HG03469 (cell line): ENCODE results near the gene FAM107B.
"Not testable (repeated sequence)": the region's sequence is repeated elsewhere in the genome, so short reads cannot be mapped to it uniquely, and the experiment has no call there.

Experiments
- ATAC-seq: cut with Tn5 transposase; IDR thresholded peaks from one replicate; pipeline ENCODE4 v1.9.1; 2021; ENCODE audit warnings: mild to moderate bottlenecking, moderate library complexity, moderate number of reproducible peaks; ENCODE audit not compliant: unreplicated experiment

Gene FAM107B

GRCh38 chr10:14696821-14697220 lies 77.9 kb downstream of the FAM107B start:
- ATAC-seq = no peak

GRCh38 chr10:14695847-14696480 lies 78.7 kb downstream of the FAM107B start:
- ATAC-seq = no peak

- no peak for ATAC-seq
Observed at GRCh38 chr10:14693891-14694290, 80.8 kb downstream of the FAM107B start.

- no peak for ATAC-seq
Observed at GRCh38 chr10:14692344-14693076, 82.2 kb downstream of the FAM107B start.

GRCh38 chr10:14691359-14691758 lies 83.3 kb downstream of the FAM107B start:
- no peak for ATAC-seq

- ATAC-seq = no peak
Observed at GRCh38 chr10:14688606-14689005, 86.1 kb downstream of the FAM107B start.

GRCh38 chr10:14688189-14688588 lies 86.5 kb downstream of the FAM107B start:
- not testable (repeated sequence) for ATAC-seq

- ATAC-seq = no peak
Observed at GRCh38 chr10:14687340-14687739, 87.4 kb downstream of the FAM107B start.

GRCh38 chr10:14686356-14686755 lies 88.3 kb downstream of the FAM107B start:
- ATAC-seq = no peak

GRCh38 chr10:14684354-14684753 lies 90.3 kb downstream of the FAM107B start:
- ATAC-seq = no peak

- ATAC-seq = no peak
Observed at GRCh38 chr10:14683256-14683655, 91.4 kb downstream of the FAM107B start.

GRCh38 chr10:14681802-14682201 lies 92.9 kb downstream of the FAM107B start:
- ATAC-seq = no peak

GRCh38 chr10:14681305-14681704 lies 93.4 kb downstream of the FAM107B start:
- ATAC-seq = no peak

GRCh38 chr10:14678637-14679036 lies 96.1 kb downstream of the FAM107B start:
- no peak for ATAC-seq

- ATAC-seq = no peak
Observed at GRCh38 chr10:14676732-14677131, 98.0 kb downstream of the FAM107B start.

GRCh38 chr10:14674376-14675050 lies 100.2 kb downstream of the FAM107B start:
- no peak for ATAC-seq

- ATAC-seq = no peak
Observed at GRCh38 chr10:14673189-14673861, 101.4 kb downstream of the FAM107B start.

- no peak for ATAC-seq
Observed at GRCh38 chr10:14671386-14671831, 103.3 kb downstream of the FAM107B start.

- no peak for ATAC-seq
Observed at GRCh38 chr10:14670551-14671240, 104.0 kb downstream of the FAM107B start.

- ATAC-seq = no peak
Observed at GRCh38 chr10:14669576-14669975, 105.1 kb downstream of the FAM107B start.

GRCh38 chr10:14667781-14668180 lies 106.9 kb downstream of the FAM107B start:
- no peak for ATAC-seq
